Effector CD4-positive, alpha-beta T cell (primary cell): Measurements from ENCODE around the gene GALNT13.

Source experiments
- DNase-seq: peaks from one replicate; pipeline ENCODE4 v3.0.0-alpha.2; 2020

The GALNT13 gene

GRCh38 chr2:154132827-154133226 is 261.1 kb downstream of the GALNT13 start:
- no peak for DNase-seq

GRCh38 chr2:154133823-154134222 is 262.1 kb downstream of the GALNT13 start:
- no peak for DNase-seq

- no peak for DNase-seq
Observed at GRCh38 chr2:154140249-154141025, 268.7 kb downstream of the GALNT13 start.

- DNase-seq, result no peak
Observed at GRCh38 chr2:154142480-154142879, 270.8 kb downstream of the GALNT13 start.

GRCh38 chr2:154143105-154143504 is 271.4 kb downstream of the GALNT13 start:
- no peak for DNase-seq

- DNase-seq, result no peak
Observed at GRCh38 chr2:154158101-154158500, 286.4 kb downstream of the GALNT13 start.

GRCh38 chr2:154161286-154161685 is 289.6 kb downstream of the GALNT13 start:
- DNase-seq, result no peak

- no peak for DNase-seq
Observed at GRCh38 chr2:154170400-154170799, 298.7 kb downstream of the GALNT13 start.

- no peak for DNase-seq
Observed at GRCh38 chr2:154173164-154173563, 301.4 kb downstream of the GALNT13 start.

- DNase-seq, result no peak
Observed at GRCh38 chr2:154173919-154174318, 302.2 kb downstream of the GALNT13 start.

GRCh38 chr2:154182008-154182407 is 310.3 kb downstream of the GALNT13 start:
- DNase-seq, result no peak

GRCh38 chr2:154187948-154188347 is 316.2 kb downstream of the GALNT13 start:
- no peak for DNase-seq

- no peak for DNase-seq
Observed at GRCh38 chr2:154189953-154190352, 318.2 kb downstream of the GALNT13 start.

GRCh38 chr2:154193246-154193645 is 321.5 kb downstream of the GALNT13 start:
- DNase-seq, result no peak

GRCh38 chr2:154194909-154195643 is 323.4 kb downstream of the GALNT13 start:
- no peak for DNase-seq

GRCh38 chr2:154195644-154196195 is 324.0 kb downstream of the GALNT13 start:
- no peak for DNase-seq

GRCh38 chr2:154198866-154199265 is 327.1 kb downstream of the GALNT13 start:
- DNase-seq, result no peak

- no peak for DNase-seq
Observed at GRCh38 chr2:154203206-154203605, 331.5 kb downstream of the GALNT13 start.

GRCh38 chr2:154203902-154204301 is 332.2 kb downstream of the GALNT13 start:
- DNase-seq, result no peak

- DNase-seq, result no peak
Observed at GRCh38 chr2:154207288-154208047, 335.7 kb downstream of the GALNT13 start.

GRCh38 chr2:154223726-154224125 is 352.0 kb downstream of the GALNT13 start:
- no peak for DNase-seq

GRCh38 chr2:154226931-154227330 is 355.2 kb downstream of the GALNT13 start:
- no peak for DNase-seq
